ENCODE results near the gene DZIP1.

The DZIP1 gene

GRCh38 chr13:95642028-95642621 is 2.4 kb downstream of the DZIP1 start:
- no peak for DNase-seq

DNA sequence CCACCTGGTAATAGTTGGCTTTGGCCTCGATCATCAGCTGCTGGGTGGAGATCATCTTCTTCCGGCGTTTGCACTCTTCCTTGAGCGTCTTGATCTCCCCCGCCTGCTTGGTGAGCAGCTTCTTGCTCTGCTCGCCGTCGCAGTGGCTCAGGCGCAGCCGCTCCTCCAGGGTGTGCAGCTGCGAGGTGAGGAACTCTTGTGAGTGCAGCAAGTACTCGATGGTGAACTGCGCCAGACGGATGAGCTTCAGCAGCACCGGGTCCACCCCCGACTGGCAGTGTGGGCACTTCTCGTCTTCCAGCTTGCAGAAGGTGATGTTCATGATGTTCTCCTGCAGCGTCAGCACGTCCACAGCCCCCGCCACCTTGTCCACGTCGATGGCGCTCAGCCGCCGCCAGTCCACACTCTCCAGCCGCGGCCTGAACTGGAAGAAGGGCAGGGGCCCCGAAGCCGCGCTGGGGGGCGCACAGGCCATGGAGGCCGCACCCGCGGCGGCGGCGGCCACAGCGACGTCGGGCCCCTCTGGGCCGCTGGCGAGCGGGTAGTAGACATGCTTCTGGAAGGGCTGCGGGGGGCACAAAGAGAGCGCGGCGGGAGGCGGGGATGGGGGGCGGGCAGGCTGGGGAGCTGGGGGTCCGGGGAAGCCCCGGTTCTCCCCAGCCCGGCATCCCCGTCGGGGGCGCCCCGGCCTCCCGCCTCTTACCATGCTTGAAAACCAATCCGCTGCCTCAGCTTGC is 3.0 kb downstream of the DZIP1 start:
- DNase-seq: no peak

DNA sequence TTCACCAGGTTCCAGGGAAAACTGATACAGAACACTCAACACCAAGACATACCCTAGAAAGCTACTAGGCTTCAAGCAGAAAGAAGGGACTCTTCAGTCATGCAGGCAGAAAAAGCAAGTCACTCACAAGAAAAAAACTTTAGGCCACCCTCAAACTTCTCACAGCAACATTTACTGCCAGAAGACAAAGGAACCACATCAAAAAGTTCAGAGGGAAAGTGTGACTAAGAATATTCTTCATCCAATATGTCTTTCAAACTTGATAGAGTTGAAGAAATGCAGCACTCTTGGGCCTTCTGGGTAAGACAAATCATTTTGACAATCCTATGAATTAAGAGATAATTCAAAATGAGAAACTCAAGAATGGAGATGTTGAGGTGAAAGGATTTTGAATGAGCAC is 7.7 kb downstream of the DZIP1 start:
- no peak for DNase-seq

DNA sequence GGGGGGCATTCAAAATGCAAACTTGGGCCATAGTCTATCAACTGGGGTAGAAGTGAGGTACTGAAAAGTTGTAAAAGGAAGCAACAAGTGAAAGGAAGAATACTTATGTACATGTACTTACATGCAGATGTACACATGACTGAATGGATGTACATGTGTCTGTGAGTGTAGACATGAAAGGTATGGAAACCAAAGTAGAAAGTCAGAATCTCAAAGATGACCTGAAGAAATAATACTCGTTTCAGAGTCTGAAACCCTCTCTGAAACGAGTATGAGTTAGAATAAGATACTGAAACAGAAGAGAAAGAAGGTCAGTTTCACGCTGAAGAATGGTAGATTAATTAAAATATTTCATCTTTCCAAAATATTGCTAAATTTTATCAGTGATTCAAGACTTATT is 13.9 kb downstream of the DZIP1 start:
- no peak for DNase-seq

GRCh38 chr13:95629071-95629470 is 15.4 kb downstream of the DZIP1 start:
- no peak for DNase-seq

DNA sequence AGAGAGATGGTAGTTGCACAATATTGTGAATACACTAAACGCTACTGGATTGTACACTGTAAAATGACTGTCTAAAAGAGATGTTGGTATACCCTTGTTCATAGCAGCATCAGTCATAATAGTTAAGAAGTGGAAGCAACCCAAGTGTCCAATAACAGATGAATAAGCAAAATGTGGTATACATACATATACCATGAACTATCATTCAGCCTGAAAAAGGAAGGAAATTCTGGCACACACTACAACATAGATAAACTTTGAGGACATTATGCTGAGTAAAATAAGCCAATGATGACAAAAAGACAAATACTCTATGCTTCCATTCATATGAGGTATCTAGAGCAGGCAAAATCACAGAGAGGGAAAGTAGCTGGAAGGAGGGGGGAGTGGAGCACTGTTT is 16.0 kb downstream of the DZIP1 start:
- no peak for DNase-seq

DNA sequence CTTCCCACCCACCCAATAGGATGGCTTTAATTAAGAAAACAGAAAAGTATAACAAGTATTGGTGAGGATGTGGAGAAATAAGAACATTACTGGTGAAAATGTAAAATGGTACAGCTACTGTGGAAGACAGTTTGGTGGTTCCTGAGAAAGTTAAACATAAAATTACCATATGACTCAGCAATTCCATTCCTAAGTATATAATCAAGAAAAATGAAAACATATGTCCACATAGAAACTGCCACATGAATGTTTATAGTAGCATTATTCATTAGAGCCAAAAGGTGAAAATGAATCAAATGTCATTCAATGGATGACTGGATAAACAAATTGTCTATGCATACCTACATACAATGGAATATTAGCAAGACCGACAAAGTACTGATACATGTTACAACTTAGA is 16.9 kb downstream of the DZIP1 start:
- DNase-seq: no peak

DNA sequence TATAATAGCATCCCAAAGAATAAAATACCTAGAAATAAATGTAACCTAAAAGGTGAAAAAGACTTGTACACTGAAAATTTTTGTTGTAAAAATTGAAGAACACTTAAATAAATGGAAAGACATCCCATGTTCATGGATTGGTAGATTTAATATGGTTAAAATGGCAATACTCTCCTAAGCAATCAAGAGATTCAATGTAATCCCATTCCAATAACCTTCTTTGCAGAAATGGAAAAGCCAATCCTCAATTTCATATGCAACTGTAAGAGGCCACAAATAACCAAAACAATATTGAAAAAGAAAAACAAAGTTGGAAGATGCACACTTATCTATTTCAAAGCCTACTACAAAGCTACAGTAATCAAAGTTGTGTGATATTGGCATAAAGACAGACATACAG is 17.7 kb downstream of the DZIP1 start:
- no peak for DNase-seq

- DNase-seq: no peak
These were observed 20.5 kb downstream of the DZIP1 start for GRCh38 chr13:95624020-95624419.

- DNase-seq: no peak
These were observed 21.4 kb downstream of the DZIP1 start for GRCh38 chr13:95623141-95623540.

- DNase-seq: no peak
These were observed 23.5 kb downstream of the DZIP1 start for GRCh38 chr13:95620825-95621498.

GRCh38 chr13:95620030-95620824 is 24.3 kb downstream of the DZIP1 start:
- DNase-seq: no peak

DNA sequence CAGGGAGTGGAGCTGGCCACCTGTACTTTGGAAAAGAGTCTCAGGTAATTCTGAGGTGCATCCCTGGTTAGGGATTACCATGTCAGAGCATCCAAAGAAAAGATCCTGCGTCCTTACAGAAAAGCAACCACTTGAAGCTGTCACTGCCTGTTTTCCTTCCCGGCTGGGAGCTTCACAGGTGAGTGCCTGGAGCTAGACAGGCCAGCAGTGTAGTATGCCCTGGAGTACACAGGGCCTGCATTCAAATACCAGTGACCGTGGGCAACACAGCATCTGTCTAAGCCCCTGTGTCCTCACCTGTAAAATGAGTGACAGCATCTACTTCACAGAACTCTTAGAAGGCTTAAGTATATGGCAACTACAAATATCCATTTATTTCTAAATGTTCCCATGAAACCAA is 29.0 kb downstream of the DZIP1 start:
- DNase-seq: no peak

DNA sequence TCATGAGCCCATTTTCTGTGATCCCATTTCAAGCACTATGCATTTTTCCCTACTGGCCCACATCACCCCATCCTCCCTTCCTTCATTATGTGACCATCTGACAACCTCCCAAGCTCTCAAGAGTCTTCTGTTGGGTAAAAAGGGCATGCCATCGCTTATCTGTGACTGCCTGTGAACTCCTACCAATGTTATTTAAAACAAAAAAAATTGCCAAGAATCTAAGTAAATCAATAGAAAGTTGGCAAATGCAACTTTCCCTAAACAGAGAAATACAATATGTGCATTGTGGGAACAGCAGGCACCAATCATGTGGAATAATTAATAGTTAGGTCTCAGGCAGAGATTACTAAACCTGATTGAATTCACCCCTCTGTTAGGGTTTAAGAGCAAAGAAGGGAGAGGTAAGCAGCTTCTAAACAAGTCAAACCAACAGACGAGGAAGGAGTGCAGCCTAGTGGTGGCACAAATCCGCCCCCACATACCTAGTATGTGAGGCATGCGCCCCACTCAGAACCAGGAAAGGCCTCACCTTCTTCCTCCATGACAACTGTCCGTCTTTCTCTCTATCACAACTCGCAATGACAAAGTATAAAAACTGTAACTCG is 29.8 kb downstream of the DZIP1 start:
- no peak for DNase-seq

DNA sequence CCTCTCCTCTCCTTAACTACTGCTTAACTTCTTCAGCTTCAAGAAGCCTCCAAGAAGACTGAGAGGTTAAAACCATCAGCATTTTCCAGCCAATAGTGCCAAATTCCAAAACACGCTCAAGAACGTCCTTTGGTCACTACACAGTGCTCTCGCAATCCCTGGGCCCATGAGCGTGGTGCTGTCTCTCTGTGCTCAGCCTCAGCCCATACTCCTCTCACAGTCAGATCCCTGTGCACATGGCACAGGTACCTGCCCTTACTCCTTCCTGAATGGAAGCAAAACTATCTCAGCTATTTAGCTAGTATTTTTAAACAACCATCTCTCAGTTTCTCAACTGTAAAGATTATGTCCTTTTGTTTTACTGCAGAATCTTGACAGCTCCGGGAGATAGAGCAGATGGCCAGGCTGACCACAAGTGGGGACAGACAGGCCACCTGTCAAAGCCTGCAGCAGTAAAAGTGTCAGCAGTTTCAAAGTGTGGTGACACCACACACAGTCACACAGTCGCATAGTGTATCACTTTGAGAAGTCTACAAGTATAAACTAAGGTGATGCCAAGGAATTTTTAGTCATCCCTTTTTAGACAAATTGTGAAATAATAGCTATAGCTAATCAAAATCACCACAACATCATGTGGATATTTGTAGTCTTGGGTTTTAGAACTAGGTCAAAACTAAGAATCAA is 35.7 kb downstream of the DZIP1 start:
- DNase-seq: no peak

- DNase-seq: no peak
These were observed 37.1 kb downstream of the DZIP1 start for GRCh38 chr13:95607366-95607765.

GRCh38 chr13:95605448-95606125 is 38.9 kb downstream of the DZIP1 start:
- DNase-seq: no peak

- DNase-seq: no peak
These were observed 40.0 kb downstream of the DZIP1 start for GRCh38 chr13:95604556-95604915.

DNA sequence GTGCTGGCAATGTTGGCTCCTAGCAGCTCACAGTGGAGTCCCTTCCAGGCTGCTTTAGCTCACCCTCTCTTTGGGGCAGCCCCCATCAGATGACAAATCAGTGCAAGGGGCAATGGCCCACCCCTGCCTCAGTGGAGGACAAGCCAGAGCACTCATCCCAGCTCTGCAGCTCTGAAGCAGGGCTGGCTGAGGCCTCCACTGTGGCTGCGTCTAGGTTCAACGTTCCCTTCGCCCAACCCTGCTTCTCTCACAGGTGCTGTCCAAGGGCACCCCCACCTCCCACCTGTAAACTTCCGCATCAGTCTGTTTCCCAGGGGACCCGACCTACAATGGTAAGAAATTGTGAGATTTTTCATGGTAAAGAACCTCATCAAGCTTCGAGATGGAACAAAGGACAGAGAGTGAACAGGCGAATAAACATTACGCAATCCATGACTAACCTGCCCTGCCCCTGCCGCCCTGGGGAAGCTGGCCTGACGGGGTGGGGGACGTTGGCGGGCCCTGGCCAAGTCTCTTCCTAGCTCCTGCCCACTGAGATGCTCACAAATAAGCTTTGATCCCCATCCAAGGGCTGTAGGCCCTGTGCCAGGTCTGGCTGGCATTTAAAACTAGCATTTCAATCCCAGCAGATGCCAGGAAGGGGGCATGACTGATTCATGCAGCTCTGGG is 40.5 kb downstream of the DZIP1 start:
- DNase-seq: no peak

- DNase-seq: no peak
These were observed 42.6 kb downstream of the DZIP1 start for GRCh38 chr13:95601906-95602305.

GRCh38 chr13:95601216-95601615 is 43.3 kb downstream of the DZIP1 start:
- no peak for DNase-seq
